Measurements from ENCODE around the gene PTGFRN. TPM values are rescaled to one million over a fixed set of nuclear protein-coding genes. Genes with fewer than 3 reads are reported as not detected.

The PTGFRN gene
- total RNA-seq, 2 donors from 2014 or later, result 37.1 to 70.7 TPM

DNA sequence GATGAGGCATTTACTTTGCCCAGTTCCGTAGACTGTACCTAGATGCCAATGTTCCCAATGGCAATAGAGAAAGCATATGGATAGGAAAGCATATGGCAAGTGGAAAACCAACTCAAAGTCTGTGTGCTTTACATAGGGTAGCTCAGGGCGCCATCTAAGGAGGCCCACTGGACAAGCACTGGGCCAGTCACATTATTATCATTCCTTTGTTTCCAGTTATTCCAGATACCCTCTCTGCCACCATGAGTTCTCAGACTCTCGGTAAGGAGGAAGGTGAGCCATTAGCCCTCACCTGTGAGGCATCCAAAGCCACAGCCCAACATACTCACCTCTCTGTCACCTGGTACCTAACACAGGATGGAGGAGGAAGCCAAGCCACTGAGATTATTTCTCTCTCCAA lies 101.6 kb downstream of the PTGFRN start:
- H3K27ac ChIP-seq, result no peak overlapping the region
- no peaks in the 10 kb centered on the region for H3K4me1 ChIP-seq (replicated peaks)
- TF ChIP-seq POLR2A (IDR thresholded peaks at IDR 0.05) (no peak), POLR2AphosphoS5 (IDR thresholded peaks at IDR 0.05) (no peak)
- TF ChIP-seq, protein P1, sequence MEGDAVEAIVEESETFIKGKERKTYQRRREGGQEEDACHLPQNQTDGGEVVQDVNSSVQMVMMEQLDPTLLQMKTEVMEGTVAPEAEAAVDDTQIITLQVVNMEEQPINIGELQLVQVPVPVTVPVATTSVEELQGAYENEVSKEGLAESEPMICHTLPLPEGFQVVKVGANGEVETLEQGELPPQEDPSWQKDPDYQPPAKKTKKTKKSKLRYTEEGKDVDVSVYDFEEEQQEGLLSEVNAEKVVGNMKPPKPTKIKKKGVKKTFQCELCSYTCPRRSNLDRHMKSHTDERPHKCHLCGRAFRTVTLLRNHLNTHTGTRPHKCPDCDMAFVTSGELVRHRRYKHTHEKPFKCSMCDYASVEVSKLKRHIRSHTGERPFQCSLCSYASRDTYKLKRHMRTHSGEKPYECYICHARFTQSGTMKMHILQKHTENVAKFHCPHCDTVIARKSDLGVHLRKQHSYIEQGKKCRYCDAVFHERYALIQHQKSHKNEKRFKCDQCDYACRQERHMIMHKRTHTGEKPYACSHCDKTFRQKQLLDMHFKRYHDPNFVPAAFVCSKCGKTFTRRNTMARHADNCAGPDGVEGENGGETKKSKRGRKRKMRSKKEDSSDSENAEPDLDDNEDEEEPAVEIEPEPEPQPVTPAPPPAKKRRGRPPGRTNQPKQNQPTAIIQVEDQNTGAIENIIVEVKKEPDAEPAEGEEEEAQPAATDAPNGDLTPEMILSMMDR (IDR thresholded peaks at IDR 0.05), result no peak
- no peaks in the 10 kb centered on the region for H3K36me3 ChIP-seq
- H3K9me3 ChIP-seq, result no peaks in the 10 kb centered on the region
- DNase-seq (ENCODE audit: low spot score), result no peak
- H3K27me3 ChIP-seq (replicated peaks; ENCODE audit: insufficient read depth), result no peaks in the 10 kb centered on the region
- WGBS, result 100% methylated on average over 3 of the region's 3 CpGs
- intact Hi-C loops (cut with DNase I), result no loop called here
- no peak overlapping the region for H3K4me3 ChIP-seq

GRCh38 chr1:117013309-117013858 lies 103.7 kb downstream of the PTGFRN start:
- no peak overlapping the region for H3K4me3 ChIP-seq
- TF ChIP-seq, protein P1 (IDR thresholded peaks at IDR 0.05), result no peak
- no peak for TF ChIP-seq POLR2A (IDR thresholded peaks at IDR 0.05)
- peak; percentile 67 for TF ChIP-seq POLR2AphosphoS5 (IDR thresholded peaks at IDR 0.05)
- no peaks in the 10 kb centered on the region for H3K4me1 ChIP-seq (replicated peaks)
- H3K27ac ChIP-seq, result peak overlapping the region in 1 of 2 donors; percentile 2
- DNase-seq (ENCODE audit: low spot score), result peak; percentile 59
- no peaks in the 10 kb centered on the region for H3K27me3 ChIP-seq (replicated peaks; ENCODE audit: insufficient read depth)
- intact Hi-C loops (cut with DNase I), result no loop called here
- H3K36me3 ChIP-seq, result no peaks in the 10 kb centered on the region
- no peaks in the 10 kb centered on the region for H3K9me3 ChIP-seq
- 71% methylated on average over 5 of the region's 5 CpGs for WGBS

GRCh38 chr1:117014209-117014608 lies 104.5 kb downstream of the PTGFRN start:
- Histone ChIP-seq H3K9me3 (no peaks in the 10 kb centered on the region), H3K4me3 (no peak overlapping the region), H3K4me1 (replicated peaks) (no peaks in the 10 kb centered on the region), H3K27me3 (replicated peaks; ENCODE audit: insufficient read depth) (no peaks in the 10 kb centered on the region), H3K36me3 (no peaks in the 10 kb centered on the region), H3K27ac (no peak overlapping the region)
- WGBS, result 97% methylated on average over 5 of the region's 5 CpGs
- TF ChIP-seq POLR2AphosphoS5 (IDR thresholded peaks at IDR 0.05) (no peak), POLR2A (IDR thresholded peaks at IDR 0.05) (no peak)
- TF ChIP-seq, protein P1 (IDR thresholded peaks at IDR 0.05), result no peak
- intact Hi-C loops (cut with DNase I), result no loop called here
- DNase-seq (ENCODE audit: low spot score), result no peak

GRCh38 chr1:117015724-117016123 lies 106.0 kb downstream of the PTGFRN start:
- H3K9me3 ChIP-seq, result no peaks in the 10 kb centered on the region
- TF ChIP-seq POLR2A (IDR thresholded peaks at IDR 0.05) (no peak), POLR2AphosphoS5 (IDR thresholded peaks at IDR 0.05) (no peak)
- TF ChIP-seq, protein P1 (IDR thresholded peaks at IDR 0.05), result no peak
- H3K4me3 ChIP-seq, result no peak overlapping the region
- intact Hi-C loops (cut with DNase I), result no loop called here
- H3K36me3 ChIP-seq, result no peaks in the 10 kb centered on the region
- no peak for DNase-seq (ENCODE audit: low spot score)
- no peak overlapping the region for H3K27ac ChIP-seq
- no peaks in the 10 kb centered on the region for H3K4me1 ChIP-seq (replicated peaks)
- no peaks in the 10 kb centered on the region for H3K27me3 ChIP-seq (replicated peaks; ENCODE audit: insufficient read depth)
- WGBS, result 95% methylated on average over 3 of the region's 3 CpGs

DNA sequence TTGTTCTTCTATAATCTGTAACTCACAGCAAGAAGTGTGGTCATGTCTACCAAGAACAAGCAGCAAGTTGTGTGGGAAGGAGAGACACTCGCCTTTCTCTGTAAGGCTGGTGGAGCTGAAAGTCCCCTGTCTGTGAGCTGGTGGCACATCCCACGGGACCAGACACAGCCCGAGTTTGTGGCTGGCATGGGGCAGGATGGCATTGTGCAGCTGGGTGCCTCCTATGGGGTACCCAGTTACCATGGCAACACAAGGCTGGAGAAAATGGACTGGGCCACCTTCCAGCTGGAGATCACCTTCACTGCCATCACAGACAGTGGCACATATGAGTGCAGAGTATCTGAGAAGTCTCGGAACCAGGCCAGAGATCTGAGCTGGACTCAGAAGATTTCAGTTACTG lies 107.3 kb downstream of the PTGFRN start:
- Histone ChIP-seq H3K27ac (no peak overlapping the region), H3K4me1 (replicated peaks) (no peaks in the 10 kb centered on the region), H3K9me3 (no peaks in the 10 kb centered on the region), H3K36me3 (no peaks in the 10 kb centered on the region), H3K4me3 (no peak overlapping the region), H3K27me3 (replicated peaks; ENCODE audit: insufficient read depth) (no peaks in the 10 kb centered on the region)
- intact Hi-C loops (cut with DNase I), result no loop called here
- WGBS, result 91% methylated on average over 4 of the region's 4 CpGs
- TF ChIP-seq POLR2A (IDR thresholded peaks at IDR 0.05), result no peak
- DNase-seq (ENCODE audit: low spot score), result no peak
